ENCODE measurements around the gene LARGE1. TPM values are rescaled to one million over a fixed set of nuclear protein-coding genes. Genes with fewer than 3 reads are reported as not detected.

LARGE1 gene
- total RNA-seq, 1 donor from 2014 or later: 195 TPM

DNA sequence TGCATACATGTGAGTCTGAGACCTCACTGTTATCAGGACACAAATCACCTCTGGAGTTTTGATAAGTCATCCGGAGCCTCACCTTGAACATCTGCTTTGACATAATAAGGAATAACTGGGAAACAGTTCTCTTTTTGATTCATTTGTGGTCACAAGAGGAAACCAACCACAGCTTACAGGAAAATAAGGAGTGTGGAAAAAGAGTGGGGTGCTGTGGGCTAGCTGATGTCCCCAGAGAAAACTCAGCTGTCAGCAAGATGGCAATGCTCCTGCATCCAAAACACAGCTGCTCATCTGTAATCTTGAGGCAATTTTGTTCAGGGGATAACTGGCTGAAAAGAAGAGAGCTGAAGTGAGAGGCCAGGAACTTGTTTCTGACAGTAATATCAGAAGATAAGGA, 445.7 kb downstream of the LARGE1 start:
- H3K9me3 Mint-ChIP-seq (ENCODE audit: low read depth): no peaks in the 10 kb centered on the region
- DNase-seq (ENCODE audit: low spot score, unreplicated experiment): no peak
- TF ChIP-seq, protein P1, sequence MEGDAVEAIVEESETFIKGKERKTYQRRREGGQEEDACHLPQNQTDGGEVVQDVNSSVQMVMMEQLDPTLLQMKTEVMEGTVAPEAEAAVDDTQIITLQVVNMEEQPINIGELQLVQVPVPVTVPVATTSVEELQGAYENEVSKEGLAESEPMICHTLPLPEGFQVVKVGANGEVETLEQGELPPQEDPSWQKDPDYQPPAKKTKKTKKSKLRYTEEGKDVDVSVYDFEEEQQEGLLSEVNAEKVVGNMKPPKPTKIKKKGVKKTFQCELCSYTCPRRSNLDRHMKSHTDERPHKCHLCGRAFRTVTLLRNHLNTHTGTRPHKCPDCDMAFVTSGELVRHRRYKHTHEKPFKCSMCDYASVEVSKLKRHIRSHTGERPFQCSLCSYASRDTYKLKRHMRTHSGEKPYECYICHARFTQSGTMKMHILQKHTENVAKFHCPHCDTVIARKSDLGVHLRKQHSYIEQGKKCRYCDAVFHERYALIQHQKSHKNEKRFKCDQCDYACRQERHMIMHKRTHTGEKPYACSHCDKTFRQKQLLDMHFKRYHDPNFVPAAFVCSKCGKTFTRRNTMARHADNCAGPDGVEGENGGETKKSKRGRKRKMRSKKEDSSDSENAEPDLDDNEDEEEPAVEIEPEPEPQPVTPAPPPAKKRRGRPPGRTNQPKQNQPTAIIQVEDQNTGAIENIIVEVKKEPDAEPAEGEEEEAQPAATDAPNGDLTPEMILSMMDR (IDR thresholded peaks at IDR 0.05; ENCODE audit: unreplicated experiment): no peak
- no peaks in the 10 kb centered on the region for H3K27me3 Mint-ChIP-seq
- peaks cover 19% of the 10 kb centered on the region for H3K4me1 Mint-ChIP-seq (ENCODE audit: low read depth)
- no peak overlapping the region for H3K4me3 Mint-ChIP-seq (ENCODE audit: low read depth)
- H3K27ac Mint-ChIP-seq: no peak overlapping the region
- peaks cover 5% of the 10 kb centered on the region for H3K36me3 Mint-ChIP-seq (ENCODE audit: insufficient read depth)

- no peaks in the 10 kb centered on the region for H3K27me3 Mint-ChIP-seq
- TF ChIP-seq, protein P1 (IDR thresholded peaks at IDR 0.05; ENCODE audit: unreplicated experiment): no peak
- no peak for DNase-seq (ENCODE audit: low spot score, unreplicated experiment)
- H3K9me3 Mint-ChIP-seq (ENCODE audit: low read depth): no peaks in the 10 kb centered on the region
- H3K27ac Mint-ChIP-seq: no peak overlapping the region
- no peak overlapping the region for H3K4me3 Mint-ChIP-seq (ENCODE audit: low read depth)
- peaks cover 21% of the 10 kb centered on the region for H3K4me1 Mint-ChIP-seq (ENCODE audit: low read depth)
- peaks cover 10% of the 10 kb centered on the region for H3K36me3 Mint-ChIP-seq (ENCODE audit: insufficient read depth)
Observed at GRCh38 chr22:33472462-33473344, 447.6 kb downstream of the LARGE1 start.

DNA sequence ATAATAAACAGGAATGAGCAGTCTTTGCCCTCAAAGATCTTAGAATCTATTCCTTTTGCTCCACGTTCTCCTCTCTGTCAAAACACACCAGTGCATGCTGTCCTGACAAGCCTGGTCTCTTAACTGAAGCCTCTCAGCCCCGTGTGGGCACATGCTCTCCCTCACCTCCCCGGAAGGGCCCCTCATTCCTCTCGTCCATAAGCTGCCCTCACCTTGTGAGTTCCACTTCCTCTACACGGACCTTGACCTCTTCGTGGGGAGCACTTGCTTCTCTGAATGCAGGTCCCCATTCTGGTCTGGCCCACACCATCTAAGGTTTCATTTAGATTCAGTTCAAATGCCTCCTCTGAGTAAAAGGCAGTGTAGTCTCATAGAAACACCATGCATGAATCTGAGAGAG, 449.8 kb downstream of the LARGE1 start:
- H3K4me1 Mint-ChIP-seq (ENCODE audit: low read depth): peaks cover 7% of the 10 kb centered on the region
- H3K27ac Mint-ChIP-seq: peak overlapping the region; percentile 73
- H3K36me3 Mint-ChIP-seq (ENCODE audit: insufficient read depth): peaks cover 10% of the 10 kb centered on the region
- H3K9me3 Mint-ChIP-seq (ENCODE audit: low read depth): no peaks in the 10 kb centered on the region
- H3K4me3 Mint-ChIP-seq (ENCODE audit: low read depth): no peak overlapping the region
- DNase-seq (ENCODE audit: low spot score, unreplicated experiment): no peak
- no peaks in the 10 kb centered on the region for H3K27me3 Mint-ChIP-seq
- TF ChIP-seq, protein P1 (IDR thresholded peaks at IDR 0.05; ENCODE audit: unreplicated experiment): no peak

DNA sequence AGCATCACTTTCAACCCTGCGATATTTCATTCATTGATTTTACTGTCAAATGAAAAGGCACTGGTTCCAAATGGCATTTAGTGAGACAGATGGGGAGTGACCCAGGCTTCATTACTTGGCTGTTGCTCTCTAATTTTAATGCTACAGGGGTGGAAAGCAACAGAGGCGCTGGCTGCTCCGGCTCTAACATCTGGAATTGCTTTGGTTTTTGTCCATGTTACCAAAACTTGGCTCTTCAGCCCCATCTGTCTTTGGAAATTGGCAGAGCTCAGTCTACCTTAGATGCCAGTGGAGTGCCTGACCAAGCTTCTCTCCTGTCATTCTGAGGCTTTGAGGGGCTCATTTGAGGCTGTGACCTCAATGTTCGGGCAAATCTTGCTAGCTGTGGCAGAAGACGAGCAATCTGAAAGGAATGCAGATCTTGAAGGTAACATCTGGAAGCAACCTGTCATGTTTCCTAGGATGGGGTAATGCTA, 452.6 kb downstream of the LARGE1 start:
- Mint-ChIP-seq H3K4me1 (ENCODE audit: low read depth) (peaks cover 7% of the 10 kb centered on the region), H3K27me3 (no peaks in the 10 kb centered on the region), H3K9me3 (ENCODE audit: low read depth) (no peaks in the 10 kb centered on the region), H3K27ac (no peak overlapping the region), H3K4me3 (ENCODE audit: low read depth) (no peak overlapping the region), H3K36me3 (ENCODE audit: insufficient read depth) (peaks cover 15% of the 10 kb centered on the region)
- no peak for DNase-seq (ENCODE audit: low spot score, unreplicated experiment)
- TF ChIP-seq, protein P1 (IDR thresholded peaks at IDR 0.05; ENCODE audit: unreplicated experiment): no peak

DNA sequence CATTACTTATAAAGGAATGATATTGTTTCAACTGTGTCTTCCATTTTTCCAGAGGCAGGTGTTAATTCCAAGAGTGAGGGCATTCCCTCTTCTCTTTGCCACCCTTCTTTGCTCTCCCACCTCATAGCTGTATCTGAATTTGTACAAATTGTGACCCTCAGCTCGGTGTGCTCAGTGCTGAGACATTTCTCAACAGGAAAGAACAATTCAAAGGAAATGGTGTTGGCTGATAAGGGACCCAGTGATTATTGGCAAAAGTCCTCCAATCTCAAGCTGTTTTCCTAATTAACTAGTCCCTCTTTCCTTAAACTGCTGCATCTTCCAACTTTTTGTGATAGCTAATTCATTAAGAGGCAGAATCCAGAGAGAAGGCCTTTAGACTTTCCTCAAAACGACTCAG, 453.2 kb downstream of the LARGE1 start:
- peak overlapping the region; percentile 2 for H3K27ac Mint-ChIP-seq
- DNase-seq (ENCODE audit: low spot score, unreplicated experiment): no peak
- no peak overlapping the region for H3K4me3 Mint-ChIP-seq (ENCODE audit: low read depth)
- peaks cover 7% of the 10 kb centered on the region for H3K4me1 Mint-ChIP-seq (ENCODE audit: low read depth)
- peaks cover 2% of the 10 kb centered on the region for H3K9me3 Mint-ChIP-seq (ENCODE audit: low read depth)
- no peaks in the 10 kb centered on the region for H3K27me3 Mint-ChIP-seq
- peaks cover 14% of the 10 kb centered on the region for H3K36me3 Mint-ChIP-seq (ENCODE audit: insufficient read depth)
- TF ChIP-seq, protein P1 (IDR thresholded peaks at IDR 0.05; ENCODE audit: unreplicated experiment): no peak
